HCT116 (cell line): Measurements from ENCODE around the gene DBNL. TPM values are rescaled to one million over a fixed set of nuclear protein-coding genes. Genes with fewer than 3 reads are reported as not detected.

Source experiments
- ATAC-seq: fragments of 200-7000 bp; cut with Tn5 transposase; 2 replicates; pipeline ENCODE4 v1.9.1; 2020; ENCODE audit warnings: mild to moderate bottlenecking, moderate library complexity
- BruUV-seq: library from RNA; stranded (reverse); fragments of 400-500 nt; replicated peaks from 2 replicates; lab custom pipeline; 2021; lab: Mats Ljungman, UMichigan
- CTCF ChIA-PET: fragments of 300-600 bp; sonication (Branson Sonifier 250); formaldehyde crosslinking; loops from one replicate; lab custom pipeline; 2021; ENCODE audit warnings: antibody characterized with exemption; lab: Charles Lee
- POLR2A ChIA-PET: fragments of 300-600, 350-600 bp; sonication (Branson Sonifier 250); formaldehyde crosslinking; loops from one replicate; lab custom pipeline; 2021; ENCODE audit warnings: antibody characterized with exemption; lab: Charles Lee
- RAD21 ChIA-PET, 2 experiments: fragments of 300-600 bp; sonication (Branson Sonifier 250); formaldehyde crosslinking; loops; one replicate each; lab custom pipeline; 2023; ENCODE audit warnings: low total read pairs in 2 of 2; ENCODE audit not compliant: uncharacterized antibody in 2 of 2, unreplicated experiment in 2 of 2, low non-redundant PET in 1 of 2; lab: Charles Lee
- DNase-seq: peaks from one replicate; pipeline ENCODE4 v3.0.0-alpha.2; 2010; ENCODE audit warnings: low read depth, low spot score
- H2AFZ ChIP-seq: fragments of 200-600 bp; shearing (Covaris generic), sonication (generic); 2 replicates; pipeline ENCODE4 v1.6.1; 2017; ENCODE audit warnings: low read depth, mixed run types, mixed read lengths, antibody characterized with exemption, low read length; ENCODE audit not compliant: poor library complexity, severe bottlenecking
- H3K27ac ChIP-seq: 2 replicates; pipeline ENCODE4 v1.5.1; 2012; ENCODE audit warnings: low read depth, low read length
- H3K27me3 ChIP-seq: fragments of 200-600 bp; sonication (generic); 2 replicates; pipeline ENCODE4 v1.6.1; 2016; ENCODE audit warnings: mixed run types, low read length, mixed read lengths; ENCODE audit not compliant: insufficient read depth
- H3K36me3 ChIP-seq, 2 experiments: fragments of 200-500 bp in 1 of 2; fragments of 200-600 bp in 1 of 2; sonication (Bioruptor generic) in 1 of 2; sonication (generic) in 1 of 2; 2 replicates each; pipeline versions ENCODE4 v1.5.1 to v1.6.1; 2014 to 2016; ENCODE audit warnings: low read length in 2 of 2, inconsistent platforms in 1 of 2, mixed read lengths in 1 of 2, mixed run types in 1 of 2; ENCODE audit not compliant: insufficient read depth in 2 of 2, control insufficient read depth in 1 of 2
- H3K4me1 ChIP-seq, 2 experiments: fragments of 200-600 bp in 1 of 2; sonication (generic) in 1 of 2; 2 replicates each; pipeline versions ENCODE4 v1.5.1 to v1.6.1; 2012 to 2017; ENCODE audit warnings: low read length in 2 of 2, inconsistent platforms in 1 of 2, mild to moderate bottlenecking in 1 of 2, mixed read lengths in 1 of 2, mixed run types in 1 of 2, moderate library complexity in 1 of 2; ENCODE audit not compliant: insufficient read depth in 2 of 2, control insufficient read depth in 1 of 2
- H3K4me2 ChIP-seq: fragments of 200-600 bp; sonication (generic); 2 replicates; pipeline ENCODE4 v1.6.1; 2017; ENCODE audit warnings: mixed run types, low read length, mixed read lengths
- H3K4me3 ChIP-seq, 2 experiments: fragments of 200-600 bp in 1 of 2; sonication (generic) in 1 of 2; replicated peaks in 1 of 2; 2 replicates each; pipeline ENCODE4 v1.5.1; 2011 to 2016; ENCODE audit warnings: low read length in 2 of 2, control low read depth in 1 of 2, low read depth in 1 of 2, mild to moderate bottlenecking in 1 of 2, mixed read lengths in 1 of 2, mixed run types in 1 of 2
- H3K79me2 ChIP-seq: fragments of 200-600 bp; sonication (generic); 2 replicates; pipeline ENCODE4 v1.6.1; 2017; ENCODE audit warnings: mild to moderate bottlenecking, mixed run types, low read length, moderate library complexity, mixed read lengths; ENCODE audit not compliant: insufficient read depth
- H3K9ac ChIP-seq: fragments of 200-600 bp; sonication (generic); 2 replicates; pipeline ENCODE4 v1.6.1; 2016; ENCODE audit warnings: low read length, mixed read lengths
- H3K9me2 ChIP-seq: fragments of 200-600 bp; sonication (generic), shearing (Covaris generic); 2 replicates; pipeline ENCODE4 v1.6.1; 2017; ENCODE audit warnings: mixed run types, mild to moderate bottlenecking, moderate library complexity; ENCODE audit not compliant: insufficient read depth
- H3K9me3 ChIP-seq, 2 experiments: fragments of 200-500 bp in 1 of 2; fragments of 200-600 bp in 1 of 2; sonication (Bioruptor generic) in 1 of 2; sonication (generic) in 1 of 2; 2 replicates each; pipeline ENCODE4 v1.6.1; 2014 to 2017; ENCODE audit warnings: low read length in 2 of 2, mixed read lengths in 2 of 2, inconsistent platforms in 1 of 2, low read depth in 1 of 2, mild to moderate bottlenecking in 1 of 2, mixed run types in 1 of 2, moderate library complexity in 1 of 2; ENCODE audit not compliant: control insufficient read depth in 1 of 2, insufficient read depth in 1 of 2
- H4K20me1 ChIP-seq: fragments of 200-600 bp; sonication (generic), shearing (Covaris generic); 2 replicates; pipeline ENCODE4 v1.6.1; 2017; ENCODE audit warnings: mixed run types, mild to moderate bottlenecking, moderate library complexity; ENCODE audit not compliant: insufficient read depth
- CEBPB ChIP-seq: IDR thresholded peaks from 2 replicates; pipeline ENCODE4 v1.6.1; 2012; ENCODE audit warnings: low read depth
- ELF1 ChIP-seq: IDR thresholded peaks from 2 replicates; pipeline ENCODE4 v1.6.1; 2012; ENCODE audit warnings: low read depth, borderline replicate concordance
- EZH2 ChIP-seq: fragments of 200-600 bp; sonication (generic); IDR thresholded peaks from 2 replicates; pipeline ENCODE4 v1.6.1; 2017; ENCODE audit warnings: antibody characterized with exemption, mixed run types
- EZH2phosphoT487 ChIP-seq: fragments of 200-600 bp; IDR thresholded peaks from 2 replicates; pipeline ENCODE4 v1.6.1; 2018; ENCODE audit warnings: antibody characterized with exemption, borderline replicate concordance
- FOSL1 ChIP-seq: IDR thresholded peaks from 2 replicates; pipeline ENCODE4 v1.6.1; 2012; ENCODE audit warnings: low read depth
- JUND ChIP-seq: IDR thresholded peaks from 2 replicates; pipeline ENCODE4 v1.6.1; 2012
- MAX ChIP-seq: IDR thresholded peaks from 2 replicates; pipeline ENCODE4 v1.6.1; 2012
- POLR2A ChIP-seq: IDR thresholded peaks from 2 replicates; pipeline ENCODE4 v1.7.0; 2011; ENCODE audit warnings: borderline replicate concordance; ENCODE audit not compliant: insufficient read depth, insufficient read length; ENCODE audit errors: extremely low read depth
- POLR2AphosphoS5 ChIP-seq: IDR thresholded peaks from 2 replicates; pipeline ENCODE4 v1.6.1; 2011; ENCODE audit warnings: mild to moderate bottlenecking, low read depth, low read length, moderate library complexity
- RAD21 ChIP-seq: IDR thresholded peaks from 2 replicates; pipeline ENCODE4 v1.6.1; 2012; ENCODE audit warnings: low read depth, mild to moderate bottlenecking
- SIN3A ChIP-seq: IDR thresholded peaks from 2 replicates; pipeline ENCODE4 v1.6.1; 2012; ENCODE audit warnings: low read depth
- SP1 ChIP-seq: IDR thresholded peaks from 2 replicates; pipeline ENCODE4 v1.6.1; 2012; ENCODE audit warnings: low read depth
- SRF ChIP-seq: IDR thresholded peaks from 2 replicates; pipeline ENCODE4 v1.6.1; 2012; ENCODE audit warnings: low read depth
- TCF7L2 ChIP-seq: IDR thresholded peaks from 2 replicates; pipeline ENCODE4 v1.7.0; 2011; ENCODE audit warnings: borderline replicate concordance, inconsistent platforms; ENCODE audit not compliant: insufficient read depth, insufficient read length; ENCODE audit errors: extremely low read depth
- ZBTB33 ChIP-seq: IDR thresholded peaks from 2 replicates; pipeline ENCODE4 v1.6.1; 2011; ENCODE audit warnings: mild to moderate bottlenecking, low read length, moderate library complexity; ENCODE audit not compliant: insufficient replicate concordance; ENCODE audit errors: extremely low read depth
- ZFX ChIP-seq: fragments of 450-650 bp; IDR thresholded peaks from 2 replicates; pipeline ENCODE4 v1.6.1; 2017
- ZNF274 ChIP-seq: fragments of 200-500 bp; sonication (Bioruptor generic); IDR thresholded peaks from 2 replicates; pipeline ENCODE4 v1.6.1; 2014; ENCODE audit warnings: mild to moderate bottlenecking, low read depth, low read length, inconsistent platforms
- intact Hi-C: fragments of 100-400 bp; cut with micrococcal nuclease; formaldehyde crosslinking; loops from 2 replicates; pipeline ENCODE4 v1.10.0; 2022
- total RNA-seq: library from RNA; stranded (reverse); gene quantifications from one replicate; pipeline ENCODE4 v1.2.1, GENCODE V29; 2021; ENCODE audit not compliant: unreplicated experiment
- TF ChIP-seq, protein P1 (sequence below), 3 experiments: fragments of 200-600 bp in 1 of 3; sonication (generic) in 1 of 3; IDR thresholded peaks in 2 of 3; conservative IDR thresholded peaks in 1 of 3; 2 replicates each; pipeline ENCODE4 v1.5.1; 2012 to 2017; ENCODE audit warnings: low read depth in 2 of 3, low read length in 2 of 3, antibody characterized with exemption in 1 of 3, borderline replicate concordance in 1 of 3, control low read depth in 1 of 3, mild to moderate bottlenecking in 1 of 3, mixed read lengths in 1 of 3, mixed run types in 1 of 3, moderate library complexity in 1 of 3; ENCODE audit not compliant: insufficient read depth in 1 of 3

Gene DBNL
- total RNA-seq, 1 experiment from 2014 or later = 39.4 TPM

DNA sequence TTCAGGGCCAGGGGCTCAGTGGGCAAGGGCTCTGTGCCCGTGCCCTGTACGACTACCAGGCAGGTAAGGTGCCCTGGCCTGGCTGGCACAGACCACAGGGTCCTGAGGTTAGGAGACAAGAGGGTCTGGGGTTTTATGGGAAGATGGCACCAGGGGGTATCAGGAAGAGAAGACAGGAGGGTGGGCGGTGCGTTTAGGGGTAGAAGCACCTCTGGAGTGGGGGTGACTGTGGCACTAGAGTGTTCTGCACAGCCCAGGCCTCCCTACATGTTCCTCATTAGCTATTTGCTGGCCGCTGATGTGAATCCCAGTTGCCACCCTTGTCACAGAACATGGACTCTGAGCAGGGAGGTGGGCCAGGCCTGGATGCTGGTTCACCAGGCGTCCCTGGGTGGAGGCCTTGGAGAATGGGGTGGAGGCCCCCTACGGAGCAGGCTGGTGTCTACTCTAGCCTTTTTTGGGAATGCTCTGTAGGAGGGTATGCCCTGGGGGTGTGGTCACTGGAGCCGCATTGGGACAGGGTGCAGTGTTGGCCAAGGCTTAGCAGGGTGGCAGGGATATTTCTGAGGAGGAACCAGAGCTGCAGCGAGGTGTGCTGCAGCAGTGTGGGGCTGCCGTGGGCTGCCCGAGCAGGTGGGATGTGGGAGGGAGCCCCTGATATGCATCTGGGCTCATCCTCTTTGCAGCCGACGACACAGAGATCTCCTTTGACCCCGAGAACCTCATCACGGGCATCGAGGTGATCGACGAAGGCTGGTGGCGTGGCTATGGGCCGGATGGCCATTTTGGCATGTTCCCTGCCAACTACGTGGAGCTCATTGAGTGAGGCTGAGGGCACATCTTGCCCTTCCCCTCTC lies 15.8 kb downstream of the DBNL start:
- H3K79me2 ChIP-seq = no peaks in the 10 kb centered on the region
- no peak for TF ChIP-seq POLR2A
- no peak for TF ChIP-seq FOSL1
- no peak for TF ChIP-seq JUND
- TF ChIP-seq, protein P1, sequence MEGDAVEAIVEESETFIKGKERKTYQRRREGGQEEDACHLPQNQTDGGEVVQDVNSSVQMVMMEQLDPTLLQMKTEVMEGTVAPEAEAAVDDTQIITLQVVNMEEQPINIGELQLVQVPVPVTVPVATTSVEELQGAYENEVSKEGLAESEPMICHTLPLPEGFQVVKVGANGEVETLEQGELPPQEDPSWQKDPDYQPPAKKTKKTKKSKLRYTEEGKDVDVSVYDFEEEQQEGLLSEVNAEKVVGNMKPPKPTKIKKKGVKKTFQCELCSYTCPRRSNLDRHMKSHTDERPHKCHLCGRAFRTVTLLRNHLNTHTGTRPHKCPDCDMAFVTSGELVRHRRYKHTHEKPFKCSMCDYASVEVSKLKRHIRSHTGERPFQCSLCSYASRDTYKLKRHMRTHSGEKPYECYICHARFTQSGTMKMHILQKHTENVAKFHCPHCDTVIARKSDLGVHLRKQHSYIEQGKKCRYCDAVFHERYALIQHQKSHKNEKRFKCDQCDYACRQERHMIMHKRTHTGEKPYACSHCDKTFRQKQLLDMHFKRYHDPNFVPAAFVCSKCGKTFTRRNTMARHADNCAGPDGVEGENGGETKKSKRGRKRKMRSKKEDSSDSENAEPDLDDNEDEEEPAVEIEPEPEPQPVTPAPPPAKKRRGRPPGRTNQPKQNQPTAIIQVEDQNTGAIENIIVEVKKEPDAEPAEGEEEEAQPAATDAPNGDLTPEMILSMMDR (IDR thresholded peaks at IDR 0.05 in 2 of 3, conservative IDR thresholded peaks at IDR 0.05 in 1 of 3; ENCODE audit: borderline replicate concordance in 1 of 3, insufficient read depth in 1 of 3, low read depth in 2 of 3, low read length in 2 of 3) = no peak
- TF ChIP-seq EZH2phosphoT487 = no peak
- TF ChIP-seq RAD21 = no peak
- no peak for TF ChIP-seq SP1
- TF ChIP-seq ZNF274 = no peak
- no peak for TF ChIP-seq SRF
- no peak for TF ChIP-seq ZFX
- no peak for TF ChIP-seq SIN3A
- TF ChIP-seq MAX = no peak
- TF ChIP-seq TCF7L2 = no peak
- no peak for TF ChIP-seq EZH2
- TF ChIP-seq POLR2AphosphoS5 = no peak
- no peak for TF ChIP-seq ZBTB33
- TF ChIP-seq CEBPB = no peak
- TF ChIP-seq ELF1 = no peak
- TF ChIP-seq, all 23 proteins: peak for 0
- H3K27ac ChIP-seq = no peak overlapping the region
- POLR2A ChIA-PET = no interaction called here
- H3K27me3 ChIP-seq = no peaks in the 10 kb centered on the region
- H3K4me1 ChIP-seq = no peaks in the 10 kb centered on the region
- ATAC-seq (no peak), DNase-seq (no peak)
- H3K9me2 ChIP-seq = no peaks in the 10 kb centered on the region
- H3K36me3 ChIP-seq = peaks cover 27 to 43% of the 10 kb centered on the region in 2 experiments
- H4K20me1 ChIP-seq = no peaks in the 10 kb centered on the region
- no peak overlapping the region for H3K9ac ChIP-seq
- RAD21 ChIA-PET = no interaction called here
- intact Hi-C loops = no loop called here
- CTCF ChIA-PET = no interaction called here
- H2AFZ ChIP-seq = no peak overlapping the region
- BruUV-seq = no TSS peak
- H3K9me3 ChIP-seq = no peaks in the 10 kb centered on the region
- H3K4me3 ChIP-seq = no peak overlapping the region
- H3K4me2 ChIP-seq = no peak overlapping the region
